ENCODE measurements around the gene SLC6A6. TPM values are rescaled to one million over a fixed set of nuclear protein-coding genes. Genes with fewer than 3 reads are reported as not detected.

Gene SLC6A6
- total RNA-seq, 2 experiments from 2014 or later, result 38.6 to 38.7 TPM

Other genes starting within 250 kb of the SLC6A6 start
- gene XPC, start 224.0 kb upstream of the SLC6A6 start, total RNA-seq, result 10 to 100 TPM; 19.8 to 25.4 TPM
- gene LSM3, start 223.8 kb upstream of the SLC6A6 start, total RNA-seq, result 10 to 100 TPM; 26.3 to 27.2 TPM
- gene GRIP2, start 137.7 kb downstream of the SLC6A6 start, total RNA-seq, result not detected
- 10 to 100 TPM; 16.1 to 18.6 TPM for gene CCDC174, start 249.2 kb downstream of the SLC6A6 start, total RNA-seq